ENCODE results near the gene HAGHL.
"Not testable (repeated sequence)": the region's sequence is repeated elsewhere in the genome, so short reads cannot be mapped to it uniquely, and the experiment has no call there.

HAGHL gene

GRCh38 chr16:760545-761343, 33.8 kb downstream of the HAGHL start, which contains the start of gene MSLN:
Gene MSLN (plus strand): TSS chr16:760734. CDS start chr16:762681, 1,947 bp downstream.
- DNase-seq, result no peak

GRCh38 chr16:761625-762513, 35.0 kb downstream of the HAGHL start:
- no peak for DNase-seq

- DNase-seq, result no peak
Measured at GRCh38 chr16:762595-763268, 35.8 kb downstream of the HAGHL start.

GRCh38 chr16:763369-764183, 36.7 kb downstream of the HAGHL start:
- DNase-seq, result no peak

GRCh38 chr16:764184-764750, 37.4 kb downstream of the HAGHL start:
- no peak for DNase-seq

- DNase-seq, result no peak
Measured at GRCh38 chr16:764848-765487, 38.1 kb downstream of the HAGHL start.

GRCh38 chr16:765488-765865, 38.6 kb downstream of the HAGHL start:
- DNase-seq, result no peak

- DNase-seq, result no peak
Measured at GRCh38 chr16:766008-766819, 39.3 kb downstream of the HAGHL start.

- no peak for DNase-seq
Measured at GRCh38 chr16:766820-767640, 40.1 kb downstream of the HAGHL start.

- DNase-seq, result no peak
Measured at GRCh38 chr16:767743-768235, 40.9 kb downstream of the HAGHL start.

- DNase-seq, result no peak
Measured at GRCh38 chr16:768428-768827, 41.5 kb downstream of the HAGHL start.

GRCh38 chr16:769184-769784, 42.4 kb downstream of the HAGHL start:
- no peak for DNase-seq

- no peak for DNase-seq
Measured at GRCh38 chr16:769934-770333, 43.0 kb downstream of the HAGHL start.

- DNase-seq, result no peak
Measured at GRCh38 chr16:770411-770810, 43.5 kb downstream of the HAGHL start.

GRCh38 chr16:772959-773358, 46.1 kb downstream of the HAGHL start:
- no peak for DNase-seq

GRCh38 chr16:774086-775001, 47.4 kb downstream of the HAGHL start:
- DNase-seq, result no peak

- no peak for DNase-seq
Measured at GRCh38 chr16:775236-775796, 48.4 kb downstream of the HAGHL start.

- DNase-seq, result not testable (repeated sequence)
Measured at GRCh38 chr16:776298-776697, 49.4 kb downstream of the HAGHL start.
